Epithelial cell of prostate (primary cell): ENCODE data around the gene TRMT13.

Source experiments
- DNase-seq: peaks from one replicate; pipeline ENCODE4 v3.0.0-alpha.2; 2011; ENCODE audit warnings: low read depth, low spot score
- H3K27ac ChIP-seq: fragments of 450-650 bp; 2 replicates; pipeline ENCODE4 v1.5.1; 2017; ENCODE audit warnings: mild to moderate bottlenecking

TRMT13 gene, protein sequence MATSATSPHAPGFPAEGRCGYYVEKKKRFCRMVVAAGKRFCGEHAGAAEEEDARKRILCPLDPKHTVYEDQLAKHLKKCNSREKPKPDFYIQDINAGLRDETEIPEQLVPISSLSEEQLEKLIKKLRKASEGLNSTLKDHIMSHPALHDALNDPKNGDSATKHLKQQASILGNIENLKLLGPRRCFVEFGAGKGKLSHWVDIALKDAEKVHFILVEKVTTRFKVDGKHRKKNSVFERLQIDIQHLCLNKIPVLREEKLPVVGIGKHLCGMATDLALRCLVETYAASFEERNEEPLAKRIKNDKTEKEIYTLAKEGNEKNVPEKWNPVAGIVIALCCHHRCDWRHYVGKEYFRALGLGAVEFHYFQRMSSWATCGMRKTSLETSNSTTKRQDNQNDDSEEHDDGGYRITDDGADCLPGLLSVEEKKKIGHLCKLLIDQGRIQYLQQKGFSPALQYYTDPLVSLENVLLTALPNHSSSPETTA

DNA sequence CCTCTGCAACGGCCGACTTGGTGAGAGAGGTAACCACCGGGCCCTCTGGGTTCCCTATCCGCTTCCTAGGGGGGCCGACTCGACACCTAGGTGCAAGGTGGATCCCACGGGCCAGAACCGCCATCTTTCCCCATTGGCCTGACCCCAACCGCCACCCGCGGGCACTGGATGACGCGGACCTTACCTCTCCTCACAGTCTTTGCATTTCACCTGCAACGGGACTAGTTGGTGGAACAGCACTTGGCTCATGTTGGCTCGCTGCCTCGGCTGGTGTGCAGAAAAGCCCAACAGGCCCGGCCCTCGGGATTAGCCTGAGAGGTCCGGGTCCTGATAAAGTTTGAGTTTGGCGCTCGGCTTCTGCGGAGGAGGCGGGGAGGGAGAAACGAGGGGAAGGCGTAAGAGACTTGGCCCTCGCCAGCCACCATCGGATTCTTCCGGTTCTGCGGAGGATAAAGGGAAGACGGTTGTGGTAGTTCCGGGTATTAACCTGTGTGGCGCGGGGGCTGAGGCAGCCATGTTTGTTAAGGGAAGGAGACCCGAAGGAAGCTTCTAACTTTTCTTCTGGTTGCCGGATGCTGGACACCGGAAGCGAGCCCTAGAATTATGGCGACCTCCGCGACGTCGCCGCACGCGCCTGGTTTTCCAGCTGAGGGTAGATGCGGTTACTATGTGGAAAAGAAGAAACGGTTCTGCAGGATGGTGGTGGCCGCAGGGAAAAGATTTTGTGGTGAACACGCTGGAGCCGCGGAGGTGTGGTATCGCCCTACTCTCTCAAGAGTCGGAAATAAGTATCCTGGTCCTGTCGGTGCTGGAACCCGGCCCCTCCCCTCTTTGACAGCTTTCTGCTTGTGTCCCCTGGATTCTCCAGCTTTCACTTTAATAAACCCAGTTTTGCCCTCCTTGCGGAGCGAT lies at the start of gene TRMT13, which contains the start of gene SASS6:
TRMT13 (plus strand) TSS at position 598 of the 912 bp plus-strand sequence; CDS start at position 604, 6 bp downstream.
SASS6 (minus strand) TSS at position 365 of the 912 bp plus-strand sequence; CDS start at position 249, 116 bp downstream.
- peak; percentile 90 for DNase-seq
- H3K27ac ChIP-seq = peak within 1 kb of the TSS; percentile 62

DNA sequence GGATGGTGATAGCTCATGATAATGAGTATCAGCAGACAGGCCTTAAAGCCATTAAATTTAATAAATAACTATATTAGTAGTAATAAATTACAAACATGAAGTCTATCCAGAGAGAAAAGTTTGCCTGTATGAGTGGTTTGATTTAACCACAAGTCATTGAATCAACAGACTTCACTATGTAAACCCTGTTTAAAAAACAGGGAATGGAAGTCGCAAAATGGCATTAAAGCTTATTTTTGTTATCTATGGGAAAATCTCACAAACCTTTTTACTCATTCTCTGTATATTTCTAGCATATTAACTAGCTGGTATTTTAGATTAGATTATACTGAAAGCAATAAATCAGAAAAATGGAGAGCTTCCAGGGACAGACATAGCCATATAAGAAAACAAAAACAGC lies 45.6 kb upstream of the TRMT13 start:
- DNase-seq = no peak
- H3K27ac ChIP-seq = no peak overlapping the region

- no peak for DNase-seq
- no peak overlapping the region for H3K27ac ChIP-seq
Observed at GRCh38 chr1:100089082-100089481, 43.9 kb upstream of the TRMT13 start.

- DNase-seq = no peak
- no peak overlapping the region for H3K27ac ChIP-seq
Observed at GRCh38 chr1:100090471-100090870, 42.5 kb upstream of the TRMT13 start.

DNA sequence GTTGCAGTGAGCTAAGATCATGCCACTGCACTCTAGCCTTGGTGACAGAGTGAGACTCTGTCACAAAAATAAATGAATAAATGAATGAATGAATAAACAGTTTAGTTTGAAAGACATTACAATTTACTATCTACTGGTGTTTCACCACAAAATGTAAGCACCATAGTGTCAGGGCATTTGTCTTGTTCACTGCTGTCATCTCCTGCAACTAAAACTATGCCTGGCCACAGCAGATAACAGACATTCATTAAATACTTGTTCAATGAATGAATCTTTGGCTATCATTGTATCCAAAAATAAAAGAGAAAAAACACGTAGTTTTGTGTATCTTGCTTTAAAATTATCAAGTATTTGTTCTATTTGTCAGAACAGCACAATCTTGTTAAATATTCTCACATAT lies 32.8 kb upstream of the TRMT13 start:
- no peak overlapping the region for H3K27ac ChIP-seq
- no peak for DNase-seq

DNA sequence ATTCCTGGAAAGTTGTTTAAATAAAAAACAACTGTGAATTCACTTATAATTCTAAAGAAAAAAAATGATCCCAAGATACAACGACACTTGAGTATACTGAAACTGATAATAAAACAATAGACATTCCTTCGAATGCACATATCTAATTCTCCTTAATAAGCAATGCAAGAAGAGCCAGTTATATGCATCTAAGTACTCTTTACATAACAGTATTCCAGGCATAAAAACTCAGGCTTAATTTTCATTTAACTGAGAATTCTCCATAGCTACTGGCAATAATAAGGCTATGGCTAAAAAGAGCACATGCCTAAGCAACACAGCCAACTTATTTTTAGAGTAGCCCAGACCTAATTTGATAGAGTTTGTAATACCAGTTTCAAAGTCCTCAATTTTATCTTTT lies 31.4 kb upstream of the TRMT13 start:
- no peak overlapping the region for H3K27ac ChIP-seq
- no peak for DNase-seq

GRCh38 chr1:100107696-100108095 lies 25.3 kb upstream of the TRMT13 start:
- DNase-seq = no peak
- no peak overlapping the region for H3K27ac ChIP-seq

DNA sequence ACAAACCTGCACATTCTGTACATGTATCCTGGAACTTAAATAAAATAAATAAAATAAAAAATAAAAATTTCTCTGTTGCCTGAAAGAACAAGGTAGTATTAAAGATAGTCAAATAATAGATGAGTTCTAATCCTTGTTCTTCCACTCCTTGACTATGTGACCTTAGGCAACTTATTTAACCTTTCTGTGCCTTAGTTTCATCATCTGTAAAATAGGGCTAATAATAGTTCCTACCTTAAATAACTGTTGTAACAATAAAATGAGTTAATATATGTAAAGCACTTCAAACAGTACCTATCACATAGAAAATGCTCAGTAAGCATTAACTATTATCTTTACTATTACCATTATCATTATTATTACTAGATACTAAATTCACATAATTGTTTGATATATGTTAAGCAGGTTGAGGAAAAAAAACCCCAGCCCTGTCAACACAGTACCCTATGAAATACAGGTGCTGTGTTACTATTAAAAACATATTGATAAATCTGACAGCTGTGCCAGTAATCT lies 23.4 kb upstream of the TRMT13 start:
- no peak overlapping the region for H3K27ac ChIP-seq
- no peak for DNase-seq

DNA sequence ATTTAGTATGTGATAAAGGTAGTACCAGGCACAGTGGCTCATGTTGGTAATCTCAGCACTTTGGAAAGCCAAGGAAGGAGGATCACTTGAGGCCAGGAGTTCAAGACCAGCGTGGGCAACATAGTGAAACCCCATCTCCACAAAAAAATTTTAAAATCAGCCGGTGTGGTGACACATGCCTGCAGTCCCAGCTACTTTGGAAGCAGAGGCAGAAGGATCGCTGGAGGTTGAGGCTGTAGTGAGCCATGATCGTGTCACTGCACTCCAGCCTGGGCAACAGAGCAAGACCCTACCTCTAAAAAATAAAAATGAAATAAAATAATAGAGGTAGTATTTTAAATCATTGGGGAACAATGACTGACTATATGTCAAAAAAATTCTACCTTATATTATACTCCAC lies 17.4 kb upstream of the TRMT13 start:
- no peak overlapping the region for H3K27ac ChIP-seq
- DNase-seq = no peak

- DNase-seq = no peak
- no peak overlapping the region for H3K27ac ChIP-seq
Observed at GRCh38 chr1:100122177-100122576, 10.8 kb upstream of the TRMT13 start.

DNA sequence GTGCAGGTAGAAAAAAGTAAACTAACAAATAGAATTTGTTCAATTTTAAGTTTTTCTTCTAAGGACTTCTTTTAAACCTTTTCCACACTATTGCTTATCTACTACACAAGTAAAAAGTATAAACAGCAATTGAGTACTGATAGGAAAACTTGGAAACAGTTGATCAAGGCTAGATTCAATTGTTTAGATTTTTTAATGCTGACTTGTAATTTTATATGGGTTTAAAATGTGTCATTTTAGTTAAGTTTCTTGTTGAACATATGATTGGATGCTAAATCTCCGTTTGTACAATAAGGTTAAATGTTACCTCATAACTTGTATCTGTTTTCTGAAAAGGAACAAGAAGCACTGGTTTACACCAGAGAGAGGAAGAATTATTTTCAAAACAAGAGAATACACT lies 5.7 kb upstream of the TRMT13 start:
- no peak for DNase-seq
- H3K27ac ChIP-seq = no peak overlapping the region

DNA sequence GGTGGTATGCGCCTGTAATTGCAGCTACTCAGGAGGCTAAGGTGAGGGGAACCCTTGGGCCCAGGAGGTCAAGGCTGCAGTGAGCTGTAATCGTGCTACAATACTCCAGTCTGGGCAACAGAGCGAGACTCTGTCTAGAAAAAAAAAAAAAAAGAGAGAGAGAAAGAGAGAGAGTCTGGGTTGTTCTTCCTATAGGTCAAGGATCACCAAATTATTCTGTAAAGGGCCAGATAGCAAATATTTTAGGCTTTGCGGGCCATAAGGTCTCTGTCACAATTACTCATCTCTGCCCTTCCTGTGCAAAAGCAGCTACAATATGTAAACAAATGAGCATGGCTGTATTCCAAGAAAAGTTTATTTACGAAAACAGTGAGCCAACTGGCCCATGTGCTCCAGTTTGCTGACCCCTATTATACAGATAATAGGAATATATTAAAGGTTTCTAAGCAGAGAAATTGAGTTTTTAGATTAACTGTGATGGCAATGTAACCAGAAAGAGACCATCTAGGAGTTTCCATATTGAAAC lies 2.3 kb upstream of the TRMT13 start:
- H3K27ac ChIP-seq = no peak overlapping the region
- no peak for DNase-seq

- H3K27ac ChIP-seq = no peak overlapping the region
- no peak for DNase-seq
Observed at GRCh38 chr1:100131623-100132022, 1.3 kb upstream of the TRMT13 start.

GRCh38 chr1:100134872-100135271 lies 1.9 kb downstream of the TRMT13 start:
- H3K27ac ChIP-seq = no peak overlapping the region
- DNase-seq = no peak

GRCh38 chr1:100137602-100138001 lies 4.6 kb downstream of the TRMT13 start:
- no peak overlapping the region for H3K27ac ChIP-seq
- no peak for DNase-seq

DNA sequence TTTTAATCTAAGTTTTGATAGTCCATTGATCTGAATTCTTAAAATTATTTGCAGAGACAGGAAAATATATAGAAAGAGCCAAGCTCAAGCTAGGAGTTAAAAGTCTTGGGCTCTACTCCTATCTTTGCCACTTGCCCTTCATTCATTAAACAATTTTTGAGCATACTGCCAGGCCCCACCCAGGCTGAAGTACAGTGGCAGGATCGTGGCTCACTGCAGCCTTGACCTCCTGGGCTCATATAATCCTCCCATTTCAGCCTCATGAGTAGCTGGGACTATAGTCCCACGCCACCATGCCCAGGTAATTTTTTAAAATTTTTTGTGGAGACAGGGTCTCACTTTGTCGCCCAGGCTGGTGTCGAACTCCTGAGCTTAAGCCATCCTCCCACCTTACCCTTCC lies 8.2 kb downstream of the TRMT13 start:
- DNase-seq = no peak
- H3K27ac ChIP-seq = no peak overlapping the region

DNA sequence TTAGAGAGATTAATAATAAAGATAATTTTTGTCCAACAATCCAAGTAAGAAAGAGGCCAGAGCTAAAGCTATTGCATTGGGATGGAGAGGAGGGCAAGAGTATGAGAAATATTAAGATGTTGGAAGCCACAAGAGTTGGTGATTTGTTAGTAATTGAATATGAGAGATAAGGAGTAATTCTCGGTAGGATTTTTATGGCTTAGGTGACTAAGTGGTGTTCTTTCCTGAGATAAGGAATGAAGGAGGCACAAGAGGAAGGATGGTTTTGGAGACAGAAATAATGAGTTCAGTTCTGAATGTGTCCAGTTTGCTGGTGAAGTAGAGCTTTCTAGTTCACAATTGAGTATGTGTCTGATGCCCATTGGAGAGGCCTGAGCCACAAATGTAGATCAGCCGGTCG lies 9.4 kb downstream of the TRMT13 start:
- H3K27ac ChIP-seq = no peak overlapping the region
- DNase-seq = no peak

DNA sequence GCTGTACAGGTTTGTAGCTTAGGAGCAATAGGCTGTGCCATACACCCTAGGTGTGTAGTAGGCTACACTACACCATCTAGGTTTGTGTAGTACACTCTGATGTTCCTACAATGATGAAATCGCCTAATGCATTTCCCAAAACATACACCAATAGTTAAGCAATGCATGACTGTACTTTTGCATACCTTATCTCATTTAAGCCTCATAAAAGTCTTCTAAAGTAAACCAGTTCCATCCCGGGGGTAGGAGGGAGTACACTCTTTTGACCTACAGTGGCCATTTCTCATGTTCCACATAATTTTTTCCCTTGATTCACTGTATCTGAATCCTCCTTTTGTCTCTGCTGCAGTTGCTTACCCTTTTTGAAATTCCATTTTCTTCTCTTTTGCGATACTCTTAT lies 12.2 kb downstream of the TRMT13 start:
- H3K27ac ChIP-seq = no peak overlapping the region
- no peak for DNase-seq

- no peak for DNase-seq
- H3K27ac ChIP-seq = no peak overlapping the region
Observed at GRCh38 chr1:100146958-100147357, 14.0 kb downstream of the TRMT13 start.

DNA sequence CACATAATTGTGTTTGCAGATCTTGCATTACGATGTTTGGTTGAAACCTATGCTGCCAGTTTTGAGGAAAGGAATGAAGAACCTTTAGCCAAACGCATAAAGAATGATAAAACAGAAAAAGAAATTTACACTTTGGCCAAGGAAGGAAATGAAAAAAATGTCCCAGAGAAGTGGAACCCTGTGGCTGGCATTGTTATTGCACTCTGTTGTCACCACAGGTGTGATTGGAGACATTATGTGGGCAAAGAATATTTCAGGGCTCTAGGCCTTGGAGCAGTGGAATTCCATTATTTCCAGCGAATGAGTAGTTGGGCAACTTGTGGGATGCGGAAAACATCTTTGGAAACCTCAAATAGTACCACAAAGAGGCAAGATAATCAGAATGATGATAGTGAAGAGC lies 14.9 kb downstream of the TRMT13 start:
- no peak for DNase-seq
- no peak overlapping the region for H3K27ac ChIP-seq

DNA sequence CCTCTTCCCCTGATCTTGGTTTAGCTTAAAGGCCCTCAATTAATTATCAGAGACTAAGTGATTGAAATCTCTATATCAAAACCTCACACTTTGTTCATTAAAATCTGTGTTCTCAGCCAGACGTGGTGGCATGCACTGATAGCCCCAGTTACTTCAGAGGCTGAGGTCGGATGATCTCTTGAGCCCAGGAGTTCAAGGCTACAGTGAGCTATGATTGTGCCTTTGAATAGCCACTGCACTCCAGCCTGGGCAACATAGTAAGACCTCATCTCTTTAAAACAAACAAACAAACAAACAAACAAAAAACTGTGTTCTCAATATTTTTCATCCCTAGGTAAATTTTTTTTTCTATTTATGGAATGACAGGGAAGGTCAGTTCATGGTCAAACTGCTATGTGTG lies 18.7 kb downstream of the TRMT13 start:
- no peak for DNase-seq
- no peak overlapping the region for H3K27ac ChIP-seq
